Neural cell (in vitro differentiated cells): Measurements from ENCODE around the gene SHOX. TPM values are rescaled to one million over a fixed set of nuclear protein-coding genes. Genes with fewer than 3 reads are reported as not detected.

ENCODE experiments used
- H2AFZ ChIP-seq: fragments of 200-600, 300-800 bp; sonication (generic), shearing (Covaris generic); 2 replicates; pipeline ENCODE4 v1.6.0; 2014; ENCODE audit warnings: low read depth, mild to moderate bottlenecking, antibody characterized with exemption, low read length, moderate library complexity
- H3F3A ChIP-seq: fragments of 200-600 bp; shearing (Covaris generic); 2 replicates; pipeline ENCODE4 v1.6.1; 2016; ENCODE audit warnings: mild to moderate bottlenecking, moderate library complexity, mixed read lengths, antibody characterized with exemption, low read length; ENCODE audit not compliant: insufficient read depth, poor library complexity, severe bottlenecking
- H3K27ac ChIP-seq: fragments of 200-600, 300-800 bp; sonication (generic), shearing (Covaris generic); 2 replicates; pipeline ENCODE4 v1.5.1; 2014; ENCODE audit warnings: mild to moderate bottlenecking, low read length, moderate library complexity
- H3K27me3 ChIP-seq: fragments of 300-800, 200-600 bp; sonication (generic), shearing (Covaris generic); 2 replicates; pipeline ENCODE4 v1.6.0; 2014; ENCODE audit warnings: mild to moderate bottlenecking, low read depth, low read length, moderate library complexity; ENCODE audit not compliant: insufficient read depth
- H3K36me3 ChIP-seq: fragments of 300-800, 200-600 bp; sonication (generic), shearing (Covaris generic); 2 replicates; pipeline ENCODE4 v1.5.1; 2014; ENCODE audit warnings: mild to moderate bottlenecking, antibody characterized with exemption, low read length, moderate library complexity; ENCODE audit not compliant: insufficient read depth
- H3K4me2 ChIP-seq: fragments of 300-800, 200-600 bp; sonication (generic), shearing (Covaris generic); 2 replicates; pipeline ENCODE4 v1.6.0; 2014; ENCODE audit warnings: mild to moderate bottlenecking, low read length
- H3K4me3 ChIP-seq: fragments of 300-800, 200-600 bp; sonication (generic), shearing (Covaris generic); 2 replicates; pipeline ENCODE4 v1.5.1; 2014; ENCODE audit warnings: mild to moderate bottlenecking, low read length, moderate library complexity
- H3K79me2 ChIP-seq: fragments of 200-600 bp; shearing (Covaris generic); replicated peaks from 2 replicates; pipeline ENCODE4 v1.6.0; 2014; ENCODE audit warnings: mild to moderate bottlenecking, low read length, moderate library complexity; ENCODE audit not compliant: insufficient read depth
- H3K9ac ChIP-seq: fragments of 300-800, 200-600 bp; sonication (generic), shearing (Covaris generic); 2 replicates; pipeline ENCODE4 v1.6.1; 2016; ENCODE audit warnings: mild to moderate bottlenecking, low read length, mixed read lengths
- H3K9me2 ChIP-seq: fragments of 200-600 bp; shearing (Covaris generic); 2 replicates; pipeline ENCODE4 v1.6.1; 2016; ENCODE audit warnings: mild to moderate bottlenecking, low read length, mixed read lengths; ENCODE audit not compliant: insufficient read depth
- H3K9me3 ChIP-seq: fragments of 200-600, 300-800 bp; sonication (generic), shearing (Covaris generic); 2 replicates; pipeline ENCODE4 v1.6.1; 2016; ENCODE audit warnings: mild to moderate bottlenecking, mixed run types, low read length, moderate library complexity, mixed read lengths
- H4K20me1 ChIP-seq: fragments of 200-600 bp; shearing (Covaris generic); 2 replicates; pipeline ENCODE4 v1.6.1; 2016; ENCODE audit warnings: mild to moderate bottlenecking, mixed run types; ENCODE audit not compliant: insufficient read depth
- CTCF ChIP-seq: fragments of 450-650 bp; IDR thresholded peaks from 2 replicates; pipeline ENCODE4 v1.5.1; 2014; ENCODE audit warnings: antibody characterized with exemption, mild to moderate bottlenecking, moderate library complexity; ENCODE audit not compliant: poor library complexity, severe bottlenecking
- EP300 ChIP-seq: fragments of 450-650 bp; conservative IDR thresholded peaks from 2 replicates; pipeline ENCODE4 v1.6.1; 2014; ENCODE audit warnings: antibody characterized with exemption, mild to moderate bottlenecking, moderate library complexity; ENCODE audit not compliant: poor library complexity, severe bottlenecking
- EZH2 ChIP-seq: fragments of 200-600, 300-800 bp; shearing (Covaris generic), sonication (generic); IDR thresholded peaks from 2 replicates; pipeline ENCODE4 v1.6.1; 2014; ENCODE audit warnings: antibody characterized with exemption, low read length, borderline replicate concordance, mild to moderate bottlenecking; ENCODE audit not compliant: insufficient read depth, poor library complexity, severe bottlenecking
- MXI1 ChIP-seq: fragments of 450-650 bp; conservative IDR thresholded peaks from 2 replicates; pipeline ENCODE4 v1.6.1; 2014; ENCODE audit warnings: antibody characterized with exemption, mild to moderate bottlenecking; ENCODE audit not compliant: poor library complexity, severe bottlenecking
- POLR2AphosphoS5 ChIP-seq: IDR thresholded peaks from 2 replicates; pipeline ENCODE4 v1.6.1; 2012
- RAD21 ChIP-seq: fragments of 450-650 bp; conservative IDR thresholded peaks from 2 replicates; pipeline ENCODE4 v1.6.1; 2014; ENCODE audit warnings: antibody characterized with exemption, mild to moderate bottlenecking, moderate library complexity
- REST ChIP-seq: IDR thresholded peaks from 2 replicates; pipeline ENCODE4 v1.6.1; 2012; ENCODE audit warnings: borderline replicate concordance
- SMC3 ChIP-seq: fragments of 450-650 bp; conservative IDR thresholded peaks from 2 replicates; pipeline ENCODE4 v1.6.1; 2014; ENCODE audit warnings: antibody characterized with exemption, mild to moderate bottlenecking, moderate library complexity; ENCODE audit not compliant: poor library complexity
- TAF1 ChIP-seq: IDR thresholded peaks from 2 replicates; pipeline ENCODE4 v1.6.1; 2012; ENCODE audit warnings: low read depth
- polyA plus RNA-seq: library from polyadenylated mRNA; depleted of rRNA; stranded (reverse); fragments of >200 nt; gene quantifications from 2 replicates; pipeline ENCODE4 v1.2.3, GENCODE V29; 2014

The SHOX gene
- polyA plus RNA-seq, 1 donor from 2014 or later = not detected

GRCh38 chrX:623268-623598 lies 7.4 kb upstream of the SHOX start:
- Histone ChIP-seq H3F3A (no peaks in the 10 kb centered on the region), H2AFZ (no peak overlapping the region), H3K79me2 (no peaks in the 10 kb centered on the region), H3K9me2 (no peaks in the 10 kb centered on the region), H4K20me1 (no peaks in the 10 kb centered on the region), H3K27ac (no peak overlapping the region), H3K4me3 (no peak overlapping the region), H3K9ac (no peak overlapping the region), H3K27me3 (peaks cover 94% of the 10 kb centered on the region), H3K4me2 (no peak overlapping the region), H3K9me3 (no peaks in the 10 kb centered on the region), H3K36me3 (no peaks in the 10 kb centered on the region)
- TF ChIP-seq SMC3 (no peak), RAD21 (no peak), MXI1 (no peak), REST (no peak), POLR2AphosphoS5 (no peak), CTCF (no peak), TAF1 (no peak), EZH2 (no peak), EP300 (no peak)

- TF ChIP-seq REST = no peak
- TF ChIP-seq EP300 = no peak
- TF ChIP-seq POLR2AphosphoS5 = no peak
- no peak for TF ChIP-seq CTCF
- Histone ChIP-seq H4K20me1 (no peaks in the 10 kb centered on the region), H3K79me2 (no peaks in the 10 kb centered on the region), H3K36me3 (no peaks in the 10 kb centered on the region), H3K4me2 (no peak overlapping the region), H3K27me3 (peaks cover 91% of the 10 kb centered on the region), H3K4me3 (peak overlapping the region; percentile 6), H3K9me3 (no peaks in the 10 kb centered on the region), H3F3A (no peaks in the 10 kb centered on the region), H3K9ac (no peak overlapping the region), H3K9me2 (no peaks in the 10 kb centered on the region), H3K27ac (no peak overlapping the region), H2AFZ (no peak overlapping the region)
Observed at GRCh38 chrX:623599-624315, 6.8 kb upstream of the SHOX start.
